Brain pericyte (primary cell): ENCODE measurements around the gene PRR18.
"Not testable (repeated sequence)": the region's sequence is repeated elsewhere in the genome, so short reads cannot be mapped to it uniquely, and the experiment has no call there.

ENCODE experiments used
- DNase-seq: peaks from one replicate; pipeline ENCODE4 v3.0.0-alpha.2; 2012; ENCODE audit warnings: low read depth, low spot score

The PRR18 gene

GRCh38 chr6:166308033-166308768, at the start of gene PRR18:
PRR18 (minus strand) TSS chr6:166308392; CDS start chr6:166308142, 250 bp downstream.
- no peak for DNase-seq

DNA sequence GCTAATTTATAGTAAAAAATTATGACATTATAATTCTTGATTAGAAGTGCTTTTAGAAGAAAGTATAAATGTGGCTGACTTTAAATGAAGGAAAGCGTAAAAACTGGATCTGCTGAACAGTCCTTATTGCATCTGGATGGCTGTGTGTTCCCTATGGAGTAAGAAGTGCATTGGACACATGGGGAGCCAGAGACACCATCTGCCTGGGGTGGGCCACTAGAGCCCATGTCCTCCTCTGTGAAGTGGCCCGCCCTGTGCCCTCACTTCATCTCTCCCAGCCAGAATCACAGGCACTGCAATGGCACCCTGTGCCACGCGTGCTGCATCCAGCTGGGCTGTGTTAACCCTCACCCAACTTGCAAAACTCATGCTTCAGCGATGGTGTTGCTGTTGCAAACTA, 47.4 kb upstream of the PRR18 start:
- no peak for DNase-seq

DNA sequence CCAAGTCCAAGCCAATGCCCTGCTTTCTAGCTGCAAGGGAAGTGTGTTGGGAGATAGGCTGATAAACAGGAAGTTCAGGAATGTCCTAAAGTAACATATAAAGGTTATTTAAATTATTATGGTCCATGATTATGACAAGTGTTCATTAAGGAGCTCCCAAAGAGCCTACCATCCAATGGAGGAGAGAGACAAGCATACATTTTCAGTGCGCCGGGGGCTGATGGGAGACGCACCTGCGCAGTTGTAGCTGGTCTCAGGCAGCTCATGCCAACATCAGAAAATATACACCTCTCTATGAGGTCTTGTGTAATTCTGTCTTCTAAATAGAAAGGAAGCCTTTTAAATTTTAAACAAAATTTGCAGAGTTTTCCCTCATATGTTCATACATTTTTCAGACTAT, 46.8 kb upstream of the PRR18 start:
- no peak for DNase-seq

DNA sequence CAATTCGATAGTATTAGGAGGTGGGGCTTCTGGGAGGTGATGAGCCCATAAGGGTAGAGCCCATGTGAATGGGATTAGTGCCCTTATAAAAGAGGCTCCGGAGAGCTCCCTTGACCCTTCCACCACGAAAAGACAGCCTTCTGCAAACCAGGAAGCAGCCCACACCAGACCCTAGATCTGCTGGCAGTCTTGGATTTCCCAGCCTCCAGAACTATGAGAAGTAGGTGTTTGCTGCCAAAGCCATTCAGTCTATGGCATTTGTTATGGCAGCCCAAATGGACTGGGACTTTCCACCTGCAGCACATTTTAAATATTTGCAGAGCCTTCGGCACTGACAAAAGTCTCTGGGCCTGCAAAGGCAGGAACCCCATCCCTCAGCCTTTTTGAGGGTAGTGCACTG, 46.0 kb upstream of the PRR18 start:
- DNase-seq, result no peak

GRCh38 chr6:166353507-166353906, 45.3 kb upstream of the PRR18 start:
- no peak for DNase-seq

DNA sequence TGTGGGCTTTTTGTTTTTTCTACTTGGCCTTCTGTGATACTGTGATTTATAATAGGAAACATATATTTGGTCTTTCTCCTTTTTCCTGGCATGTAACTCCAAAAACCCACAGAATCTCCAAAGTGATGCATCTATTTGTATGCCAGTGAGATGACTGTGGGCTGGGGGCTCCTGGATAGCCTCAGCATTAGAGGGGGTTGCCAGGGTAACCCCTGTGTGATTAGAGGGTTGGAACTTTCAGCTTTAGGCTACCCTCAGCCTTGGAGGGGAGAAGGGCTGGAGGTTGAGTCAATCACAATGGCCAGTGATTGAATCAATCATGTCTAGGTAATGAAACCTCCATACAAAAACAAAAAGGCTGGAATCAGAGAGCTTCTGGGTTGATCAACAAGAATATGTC, 44.7 kb upstream of the PRR18 start:
- no peak for DNase-seq

DNA sequence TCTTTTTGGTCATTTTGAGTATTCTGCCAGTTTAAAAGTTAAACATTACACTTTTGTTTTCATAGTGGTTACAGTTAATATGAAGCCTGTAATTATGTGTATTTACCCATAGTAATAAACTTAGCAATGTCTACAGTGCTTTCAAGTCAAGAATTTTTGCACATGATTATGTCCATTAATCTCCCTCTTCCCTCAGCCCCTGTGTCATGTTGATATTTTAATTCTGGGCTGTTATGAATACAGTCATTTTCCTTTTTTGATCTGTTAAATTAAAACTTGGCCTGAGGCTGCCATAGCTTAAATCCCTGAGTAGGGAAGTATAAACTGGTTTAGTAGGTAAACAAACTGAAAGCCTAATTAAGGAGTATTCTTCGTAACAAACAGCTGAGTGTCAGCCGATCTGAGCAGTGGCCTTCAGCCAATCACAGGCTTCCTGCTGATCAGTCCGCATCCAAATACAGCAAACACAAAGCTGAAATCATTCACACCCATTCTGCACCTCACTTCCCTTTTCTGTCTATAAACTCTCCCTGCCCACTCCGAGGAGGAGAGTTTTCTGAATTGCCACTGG, 43.6 kb upstream of the PRR18 start:
- no peak for DNase-seq

DNA sequence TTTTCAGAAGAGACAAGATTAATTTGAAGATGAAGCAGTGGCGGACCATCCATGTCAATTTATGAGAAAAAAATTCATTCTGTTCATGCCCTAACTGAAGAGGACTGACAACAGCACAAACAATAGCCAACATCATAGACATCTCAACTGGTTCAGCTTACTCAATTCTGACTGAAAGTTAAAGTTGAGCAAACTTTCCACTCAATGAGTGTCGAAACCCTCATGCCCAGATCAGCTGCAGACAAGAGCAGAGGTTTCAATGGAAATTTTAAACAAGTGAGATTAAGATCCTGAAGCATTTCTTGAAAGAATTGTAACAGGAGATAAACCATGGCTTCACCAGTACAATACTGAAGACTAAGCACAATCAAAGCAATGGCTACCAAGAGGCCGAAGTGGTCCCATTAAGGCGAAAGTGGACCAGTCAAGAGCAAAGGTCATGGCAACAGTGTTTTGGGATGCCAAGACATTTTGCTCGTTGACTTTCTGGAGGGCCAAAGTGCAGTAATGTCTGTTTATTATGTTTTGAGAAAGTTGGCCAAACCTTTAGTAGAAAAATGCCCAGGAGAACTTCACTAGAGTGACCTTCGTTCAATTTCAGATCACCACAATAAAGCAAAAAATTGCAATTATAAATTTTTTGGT, 40.2 kb upstream of the PRR18 start:
- no peak for DNase-seq

- no peak for DNase-seq
These were observed 38.8 kb upstream of the PRR18 start for GRCh38 chr6:166346965-166347364.

- no peak for DNase-seq
These were observed 38.3 kb upstream of the PRR18 start for GRCh38 chr6:166346449-166346848.

DNA sequence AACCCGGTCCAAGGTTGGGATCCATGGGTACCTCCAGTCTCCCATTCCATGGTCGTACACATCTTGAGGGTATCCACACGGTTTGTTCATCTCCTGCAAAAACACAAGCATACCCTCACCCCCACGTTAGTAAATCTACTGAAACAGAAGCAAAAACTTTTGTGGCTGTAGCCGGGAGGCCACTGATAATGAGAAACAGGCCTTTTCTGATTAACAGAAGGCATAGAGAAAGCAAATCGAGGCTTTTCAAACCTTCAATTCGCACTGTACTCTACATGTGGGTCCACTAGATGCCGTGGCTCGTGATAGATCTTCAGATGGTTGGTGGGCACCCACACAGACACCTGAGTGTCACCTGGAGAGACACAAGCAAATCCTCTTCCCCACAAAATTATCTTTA, 37.5 kb upstream of the PRR18 start:
- not testable (repeated sequence) for DNase-seq

DNA sequence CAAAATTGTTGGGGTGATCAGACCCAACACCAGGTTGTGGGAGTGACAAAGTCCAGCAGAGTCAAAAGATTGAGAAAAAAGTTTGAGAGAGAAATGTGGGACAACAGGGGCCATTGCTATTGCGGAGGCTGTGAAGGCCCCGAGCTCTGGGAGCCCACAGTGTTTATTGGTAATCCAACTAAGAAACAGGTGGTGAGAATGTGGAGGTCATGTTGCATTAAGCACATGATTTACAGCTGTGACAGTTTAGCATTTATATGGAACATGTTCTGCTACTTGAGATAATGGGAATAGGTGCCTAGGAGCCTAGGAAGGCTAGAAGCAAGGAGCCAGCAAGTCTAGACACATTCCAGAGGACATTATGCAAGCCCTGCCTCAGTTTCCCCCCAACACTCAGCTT, 36.7 kb upstream of the PRR18 start:
- not testable (repeated sequence) for DNase-seq

DNA sequence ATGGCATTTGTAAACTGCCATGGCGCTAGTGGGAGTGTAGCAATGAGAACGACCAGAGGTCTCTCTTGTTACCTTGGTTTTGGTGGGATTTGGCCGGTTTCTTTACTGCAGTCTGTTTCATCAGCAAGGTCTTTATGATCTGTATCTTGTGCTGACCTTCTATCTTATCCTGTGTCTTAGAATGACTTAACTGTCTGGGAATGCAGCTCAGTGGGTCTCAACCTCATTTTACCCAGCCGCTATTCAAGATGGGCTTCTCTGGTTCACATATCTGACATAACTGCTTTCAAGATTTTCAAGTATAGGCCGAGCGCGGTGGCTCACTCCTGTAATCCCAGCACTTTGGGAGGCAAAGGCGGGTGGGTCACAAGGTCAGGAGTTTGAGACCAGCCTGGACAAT, 36.0 kb upstream of the PRR18 start:
- DNase-seq, result no peak

GRCh38 chr6:166343150-166343487, 34.9 kb upstream of the PRR18 start:
- no peak for DNase-seq

- no peak for DNase-seq
These were observed 34.4 kb upstream of the PRR18 start, which contains the start of gene SFT2D1 for GRCh38 chr6:166342349-166343149. SFT2D1 (minus strand) TSS chr6:166342545; CDS start chr6:166342481, 64 bp downstream.

DNA sequence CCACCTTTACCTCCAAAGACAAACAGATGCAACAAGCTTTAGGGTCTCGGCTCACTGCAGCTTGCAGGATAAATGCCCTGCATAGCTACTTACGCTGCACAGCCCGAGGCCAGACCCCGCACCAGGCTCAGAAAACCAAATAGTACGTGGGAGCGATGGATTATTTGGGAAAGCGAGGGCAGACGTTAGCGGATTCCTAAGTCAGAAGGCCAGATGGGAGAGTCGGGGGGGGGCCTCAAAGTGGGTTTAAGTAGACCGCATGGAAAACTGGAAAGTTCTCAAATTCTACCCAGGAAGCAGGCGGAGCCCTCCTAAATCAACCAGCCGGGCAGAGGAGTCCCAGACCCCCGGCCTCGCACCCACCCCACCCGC, 33.8 kb upstream of the PRR18 start:
- no peak for DNase-seq

- no peak for DNase-seq
These were observed 33.3 kb upstream of the PRR18 start for GRCh38 chr6:166341464-166341863.

DNA sequence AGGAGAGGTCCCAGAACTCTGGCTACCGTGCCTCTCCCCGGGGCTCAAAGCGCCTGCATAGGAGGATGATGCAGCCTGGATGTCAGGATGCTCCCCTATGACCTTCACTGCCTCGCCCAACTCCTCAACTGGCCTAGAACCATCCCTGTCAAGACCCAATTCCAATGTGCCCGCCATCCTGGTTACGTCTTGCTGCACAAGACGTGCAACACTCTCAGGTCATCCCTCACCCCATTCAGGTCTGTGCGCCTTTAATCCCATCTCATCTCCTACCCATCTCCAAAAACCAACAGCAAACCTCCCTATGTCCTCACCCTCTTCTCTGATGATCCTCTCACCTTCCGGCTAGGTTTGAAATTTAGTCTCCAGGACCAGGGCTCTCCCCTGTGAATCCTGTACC, 30.7 kb upstream of the PRR18 start:
- no peak for DNase-seq

DNA sequence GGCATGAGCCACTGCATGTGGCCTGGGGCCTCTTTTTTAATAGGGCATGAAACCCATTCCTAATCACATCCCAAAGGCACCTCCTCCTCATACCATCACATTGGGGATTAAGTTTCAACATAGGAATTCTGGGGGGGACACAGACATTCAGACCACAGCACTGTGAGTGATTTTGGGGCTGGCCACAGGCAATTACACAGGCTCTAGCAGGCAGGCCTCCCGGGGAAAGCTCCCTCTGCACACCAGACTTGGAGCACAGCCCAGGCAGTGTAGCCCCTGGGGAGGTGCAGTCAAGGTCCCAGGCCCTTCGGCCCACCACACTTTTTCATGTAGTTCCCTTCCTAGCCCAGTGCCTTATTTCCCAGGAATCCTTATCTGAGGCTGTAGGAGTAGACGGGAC, 28.7 kb upstream of the PRR18 start:
- no peak for DNase-seq

GRCh38 chr6:166335378-166336302, 27.4 kb upstream of the PRR18 start:
- no peak for DNase-seq

- no peak for DNase-seq
These were observed 26.7 kb upstream of the PRR18 start for GRCh38 chr6:166334878-166335277.
